Iris pigment epithelial cell (primary cell): Measurements from ENCODE around the gene DUSP28.
"Not testable (repeated sequence)": the region's sequence is repeated elsewhere in the genome, so short reads cannot be mapped to it uniquely, and the experiment has no call there.

Experiments
- DNase-seq: peaks from one replicate; pipeline ENCODE4 v3.0.0-alpha.2; 2011; ENCODE audit warnings: low read depth

Gene DUSP28

GRCh38 chr2:240560084-240560479 lies at the start of gene DUSP28:
Gene DUSP28 (plus strand): TSS chr2:240560357. CDS start chr2:240560685, 328 bp downstream.
- DNase-seq = peak; percentile 89

GRCh38 chr2:240510513-240511210 lies 49.5 kb upstream of the DUSP28 start:
- DNase-seq = no peak

GRCh38 chr2:240511351-240512108 lies 48.6 kb upstream of the DUSP28 start:
- no peak for DNase-seq

- no peak for DNase-seq
These were observed 48.1 kb upstream of the DUSP28 start for GRCh38 chr2:240512109-240512485.

- no peak for DNase-seq
These were observed 47.3 kb upstream of the DUSP28 start for GRCh38 chr2:240512666-240513535.

- peak; percentile 92 for DNase-seq
These were observed 46.4 kb upstream of the DUSP28 start for GRCh38 chr2:240513549-240514287.

GRCh38 chr2:240514631-240515030 lies 45.5 kb upstream of the DUSP28 start:
- no peak for DNase-seq

GRCh38 chr2:240517342-240517741 lies 42.8 kb upstream of the DUSP28 start:
- no peak for DNase-seq

GRCh38 chr2:240518981-240519380 lies 41.2 kb upstream of the DUSP28 start:
- no peak for DNase-seq

- peak; percentile 65 for DNase-seq
These were observed 40.6 kb upstream of the DUSP28 start for GRCh38 chr2:240519396-240520129.

GRCh38 chr2:240520130-240520973 lies 39.8 kb upstream of the DUSP28 start:
- DNase-seq = peak; percentile 12

- DNase-seq = no peak
These were observed 39.2 kb upstream of the DUSP28 start for GRCh38 chr2:240520974-240521350.

- not testable (repeated sequence) for DNase-seq
These were observed 38.3 kb upstream of the DUSP28 start for GRCh38 chr2:240521885-240522284.

- no peak for DNase-seq
These were observed 37.8 kb upstream of the DUSP28 start for GRCh38 chr2:240522406-240522805.

GRCh38 chr2:240523451-240524281 lies 36.5 kb upstream of the DUSP28 start:
- DNase-seq = no peak

- no peak for DNase-seq
These were observed 35.0 kb upstream of the DUSP28 start for GRCh38 chr2:240524963-240525718.

GRCh38 chr2:240525802-240526201 lies 34.4 kb upstream of the DUSP28 start:
- no peak for DNase-seq

- no peak for DNase-seq
These were observed 33.6 kb upstream of the DUSP28 start for GRCh38 chr2:240526521-240526920.
